Measurements from ENCODE around the gene MMP7.

DNA sequence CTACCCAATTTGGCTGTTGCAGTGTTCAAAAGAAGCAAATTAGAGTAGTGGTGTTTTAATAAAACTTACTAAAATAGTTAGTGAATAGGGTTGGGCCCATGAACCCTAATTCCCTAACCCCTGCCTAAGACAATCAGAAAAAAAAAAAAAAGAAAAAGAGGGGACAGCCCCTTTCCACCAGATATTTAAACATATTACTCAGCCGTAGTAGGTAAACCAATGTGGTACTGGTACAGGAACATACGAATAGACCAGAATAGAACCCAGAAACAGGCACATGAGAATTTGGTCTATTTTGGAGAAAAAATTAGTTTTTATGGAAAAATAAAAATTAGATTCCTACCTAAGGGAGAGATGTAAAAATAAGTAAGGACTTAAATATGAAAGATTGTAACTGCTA is 38.6 kb downstream of the MMP7 start:
- TF ChIP-seq, protein P1, sequence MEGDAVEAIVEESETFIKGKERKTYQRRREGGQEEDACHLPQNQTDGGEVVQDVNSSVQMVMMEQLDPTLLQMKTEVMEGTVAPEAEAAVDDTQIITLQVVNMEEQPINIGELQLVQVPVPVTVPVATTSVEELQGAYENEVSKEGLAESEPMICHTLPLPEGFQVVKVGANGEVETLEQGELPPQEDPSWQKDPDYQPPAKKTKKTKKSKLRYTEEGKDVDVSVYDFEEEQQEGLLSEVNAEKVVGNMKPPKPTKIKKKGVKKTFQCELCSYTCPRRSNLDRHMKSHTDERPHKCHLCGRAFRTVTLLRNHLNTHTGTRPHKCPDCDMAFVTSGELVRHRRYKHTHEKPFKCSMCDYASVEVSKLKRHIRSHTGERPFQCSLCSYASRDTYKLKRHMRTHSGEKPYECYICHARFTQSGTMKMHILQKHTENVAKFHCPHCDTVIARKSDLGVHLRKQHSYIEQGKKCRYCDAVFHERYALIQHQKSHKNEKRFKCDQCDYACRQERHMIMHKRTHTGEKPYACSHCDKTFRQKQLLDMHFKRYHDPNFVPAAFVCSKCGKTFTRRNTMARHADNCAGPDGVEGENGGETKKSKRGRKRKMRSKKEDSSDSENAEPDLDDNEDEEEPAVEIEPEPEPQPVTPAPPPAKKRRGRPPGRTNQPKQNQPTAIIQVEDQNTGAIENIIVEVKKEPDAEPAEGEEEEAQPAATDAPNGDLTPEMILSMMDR (conservative IDR thresholded peaks at IDR 0.05; ENCODE audit: low read length): no peak
- no peak for TF ChIP-seq EZH2phosphoT487 (IDR thresholded peaks at IDR 0.05; ENCODE audit: borderline replicate concordance, low read depth, low read length)
